HUES48 (cell line): Measurements from ENCODE around the gene MZB1.

Experiments used
- H3K27ac ChIP-seq: one replicate; pipeline ENCODE4 v1.7.0; 2013; ENCODE audit warnings: low read depth, low read length, inconsistent platforms
- H3K27me3 ChIP-seq: 2 replicates; pipeline ENCODE4 v1.6.1; 2013; ENCODE audit warnings: mild to moderate bottlenecking, low read length; ENCODE audit not compliant: control insufficient read depth, insufficient read depth
- H3K36me3 ChIP-seq: 2 replicates; pipeline ENCODE4 v1.6.1; 2013; ENCODE audit warnings: low read length; ENCODE audit not compliant: control insufficient read depth, insufficient read depth
- H3K4me1 ChIP-seq: 2 replicates; pipeline ENCODE4 v1.6.1; 2013; ENCODE audit warnings: mild to moderate bottlenecking, low read length; ENCODE audit not compliant: control insufficient read depth, insufficient read depth
- H3K4me3 ChIP-seq: 2 replicates; pipeline ENCODE4 v1.5.1; 2013; ENCODE audit warnings: mild to moderate bottlenecking, low read depth, low read length
- H3K9ac ChIP-seq: 2 replicates; pipeline ENCODE4 v1.6.1; 2013; ENCODE audit warnings: mild to moderate bottlenecking, low read depth, low read length, moderate library complexity
- H3K9me3 ChIP-seq: 2 replicates; pipeline ENCODE4 v1.6.1; 2013; ENCODE audit warnings: low read length; ENCODE audit not compliant: control insufficient read depth, insufficient read depth

Gene MZB1

DNA sequence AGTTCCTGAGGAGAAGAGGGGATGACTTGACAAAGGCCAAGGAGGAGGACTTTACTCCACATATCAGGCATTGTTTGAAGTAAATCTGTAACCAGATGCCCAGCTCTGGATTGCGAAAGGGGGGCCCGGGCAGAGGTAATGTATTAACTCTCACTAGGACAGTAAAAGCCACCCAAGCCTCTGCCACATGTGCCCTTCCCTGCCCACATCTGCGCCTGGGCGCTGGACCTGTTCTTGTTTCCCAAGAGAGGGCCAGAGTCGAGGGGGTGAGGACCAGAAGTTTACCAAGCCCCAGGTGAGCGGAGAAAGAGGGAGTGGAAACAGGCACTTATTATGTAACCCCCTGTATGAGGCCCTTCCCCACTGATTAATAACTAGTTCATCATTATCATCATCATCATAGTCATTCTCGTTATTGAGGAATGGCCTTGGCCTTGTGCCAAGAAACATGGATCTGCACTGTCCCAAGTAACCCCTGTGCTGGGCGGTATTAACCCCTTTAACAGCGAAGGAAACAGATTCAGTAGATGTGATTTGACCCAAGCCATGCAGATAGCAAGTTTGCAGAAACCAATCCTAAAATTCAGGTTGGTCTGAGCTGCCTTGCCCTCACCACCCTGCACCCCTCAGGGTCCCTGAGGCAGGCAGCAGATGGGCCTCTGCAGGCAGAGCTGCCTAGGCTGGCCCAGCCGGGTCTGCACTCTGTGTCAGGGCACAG is 6.3 kb downstream of the MZB1 start, which contains the start of gene SLC23A1:
Gene SLC23A1 (minus strand): TSS at position 23 of the 718 bp plus-strand sequence. CDS start 44 bp downstream, outside the sequence.
- Histone ChIP-seq H3K9me3 (no peaks in the 10 kb centered on the region), H3K4me3 (no peak within 1 kb of the TSS), H3K27ac (no peak within 1 kb of the TSS), H3K9ac (no peak within 1 kb of the TSS), H3K36me3 (no peaks in the 10 kb centered on the region), H3K27me3 (no peaks in the 10 kb centered on the region), H3K4me1 (peaks cover 7% of the 10 kb centered on the region; the same call in 1 of the 2 replicates)

DNA sequence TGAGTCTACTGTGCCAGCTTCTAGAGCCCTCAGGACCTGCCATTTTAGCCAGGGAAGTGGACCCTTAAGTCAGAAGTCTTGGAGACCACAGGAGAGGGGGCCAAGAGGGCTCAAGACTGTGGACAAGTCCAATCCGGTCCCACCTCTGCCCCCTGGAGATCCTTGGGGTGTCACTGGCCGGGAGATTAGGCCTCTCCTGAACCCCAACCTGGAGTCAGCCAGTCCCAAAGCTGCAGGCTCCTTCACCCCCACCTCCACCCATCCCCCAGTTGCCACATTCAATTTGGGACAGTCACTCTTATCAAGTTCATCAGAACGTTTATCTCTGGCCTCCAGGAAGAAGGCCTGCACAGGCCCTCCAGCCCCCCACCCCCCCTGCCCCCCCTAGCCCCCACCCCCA is 6.9 kb downstream of the MZB1 start:
- Histone ChIP-seq H3K4me1 (peaks cover 5% of the 10 kb centered on the region; the same call in 1 of the 2 replicates), H3K27me3 (no peaks in the 10 kb centered on the region), H3K4me3 (no peak overlapping the region), H3K36me3 (no peaks in the 10 kb centered on the region), H3K9ac (no peak overlapping the region), H3K9me3 (no peaks in the 10 kb centered on the region), H3K27ac (no peak overlapping the region)

DNA sequence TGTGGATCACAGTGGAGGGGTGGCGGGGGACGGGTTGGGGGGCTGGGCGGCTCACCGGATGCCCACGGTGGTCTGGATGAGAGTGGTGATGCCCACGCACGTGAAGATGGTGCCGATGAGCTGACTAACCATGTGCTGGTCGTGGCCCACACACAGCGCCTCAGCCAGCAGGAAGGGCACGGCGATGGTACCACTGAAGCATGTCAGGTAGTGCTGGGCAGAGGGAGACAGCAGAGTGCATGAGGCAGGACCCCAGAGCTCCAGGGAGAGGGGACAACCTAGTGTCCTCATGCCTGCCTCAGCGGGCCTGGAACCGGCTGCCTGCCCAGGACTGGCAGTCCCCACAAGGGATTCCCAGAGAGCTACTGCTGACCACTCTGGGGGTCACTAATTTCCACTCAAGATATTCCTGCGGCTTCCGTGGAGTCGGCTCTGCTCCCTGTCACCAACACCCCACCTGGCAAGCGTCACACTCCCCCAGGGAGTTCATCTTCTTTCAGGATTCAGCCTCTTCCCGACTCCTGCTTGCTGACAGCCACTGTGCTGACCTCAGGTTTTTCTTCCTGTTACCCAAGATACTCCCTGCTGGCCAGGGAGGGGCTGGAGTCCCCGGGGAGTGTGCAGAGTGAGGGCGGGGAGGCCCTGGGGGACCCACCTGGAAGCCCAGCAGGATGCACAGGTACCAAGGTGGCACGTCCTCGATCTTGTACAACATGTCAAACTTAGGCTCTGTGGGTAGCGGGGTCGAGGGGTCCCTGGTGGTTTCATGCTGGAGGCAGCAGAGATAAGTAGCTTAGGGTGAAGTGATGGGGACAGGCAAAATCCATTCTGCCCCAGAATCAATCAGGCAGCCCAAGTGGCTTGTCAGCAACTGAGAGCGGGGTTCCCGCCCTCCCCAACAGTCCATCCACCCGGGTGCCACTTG is 7.6 kb downstream of the MZB1 start:
- no peak overlapping the region for H3K4me3 ChIP-seq
- H3K4me1 ChIP-seq: peaks cover 5% of the 10 kb centered on the region; the same call in 1 of the 2 replicates
- H3K9me3 ChIP-seq: no peaks in the 10 kb centered on the region
- no peak overlapping the region for H3K27ac ChIP-seq
- no peaks in the 10 kb centered on the region for H3K27me3 ChIP-seq
- no peak overlapping the region for H3K9ac ChIP-seq
- H3K36me3 ChIP-seq: no peaks in the 10 kb centered on the region

DNA sequence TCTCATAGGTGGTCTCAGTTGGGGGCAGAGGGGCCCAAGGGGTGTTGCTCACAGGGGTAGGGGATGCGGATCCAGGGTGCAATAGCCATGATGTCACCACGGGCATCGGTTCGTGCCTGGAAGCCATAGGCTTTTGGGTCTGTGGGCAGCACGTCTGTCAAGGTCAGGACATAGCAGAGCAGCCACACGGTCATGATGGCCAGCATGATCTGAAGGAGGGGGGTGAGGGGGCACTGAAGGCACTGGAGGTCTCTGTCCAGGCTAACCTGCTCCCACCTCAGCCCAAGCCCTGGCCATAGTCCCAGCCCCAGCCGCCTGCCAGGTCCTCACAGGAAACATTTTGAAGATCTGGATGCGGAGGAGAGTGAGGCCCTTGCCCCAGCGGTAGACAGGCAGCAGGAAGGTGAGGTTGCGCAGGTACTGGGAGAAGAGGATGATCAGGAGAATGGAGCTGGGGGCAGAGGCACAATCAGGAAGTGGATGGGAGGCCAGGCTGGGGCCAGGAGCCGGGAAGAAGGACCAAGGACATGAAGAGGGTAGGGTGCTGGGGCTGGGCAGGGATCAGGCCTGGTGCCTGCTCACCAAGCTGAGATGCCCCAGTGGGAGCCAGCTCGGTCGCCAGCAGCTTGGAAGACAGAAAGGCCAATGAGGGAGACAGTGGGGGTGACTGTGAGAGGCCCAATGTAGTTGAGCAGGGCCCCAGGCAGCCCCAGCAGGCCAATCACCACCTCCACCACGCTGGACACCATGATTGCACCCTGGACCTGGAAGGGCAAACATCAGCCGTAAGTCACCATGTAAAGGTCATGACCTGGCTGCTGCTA is 9.9 kb downstream of the MZB1 start:
- Histone ChIP-seq H3K9ac (no peak overlapping the region), H3K27ac (no peak overlapping the region), H3K4me1 (peaks cover 5% of the 10 kb centered on the region; the same call in 1 of the 2 replicates), H3K27me3 (no peaks in the 10 kb centered on the region), H3K9me3 (no peaks in the 10 kb centered on the region), H3K36me3 (no peaks in the 10 kb centered on the region), H3K4me3 (no peak overlapping the region)

DNA sequence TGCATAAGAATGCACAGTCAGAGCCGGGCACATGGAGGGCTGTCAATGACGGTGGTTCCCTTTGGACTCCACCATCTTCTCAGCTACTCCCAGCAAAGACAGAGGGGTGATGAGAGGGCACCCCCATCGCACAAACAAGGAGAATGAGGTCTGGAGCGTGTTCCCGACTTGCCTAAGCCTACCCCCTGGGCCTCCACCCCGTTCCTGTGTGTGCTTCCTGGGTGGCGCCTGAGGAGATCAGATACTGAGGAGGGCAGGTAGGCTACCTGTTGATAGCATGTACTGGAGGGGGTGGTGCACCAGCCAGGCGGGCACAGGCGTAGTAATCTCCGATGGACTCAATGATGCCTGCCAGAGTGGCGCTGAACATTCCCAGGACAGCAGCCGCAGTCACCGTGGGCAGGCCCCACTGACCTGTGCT is 10.8 kb downstream of the MZB1 start:
- Histone ChIP-seq H3K9me3 (no peaks in the 10 kb centered on the region), H3K9ac (no peak overlapping the region), H3K4me3 (no peak overlapping the region), H3K27me3 (no peaks in the 10 kb centered on the region), H3K4me1 (peaks cover 5% of the 10 kb centered on the region; the same call in 1 of the 2 replicates), H3K36me3 (no peaks in the 10 kb centered on the region), H3K27ac (no peak overlapping the region)

DNA sequence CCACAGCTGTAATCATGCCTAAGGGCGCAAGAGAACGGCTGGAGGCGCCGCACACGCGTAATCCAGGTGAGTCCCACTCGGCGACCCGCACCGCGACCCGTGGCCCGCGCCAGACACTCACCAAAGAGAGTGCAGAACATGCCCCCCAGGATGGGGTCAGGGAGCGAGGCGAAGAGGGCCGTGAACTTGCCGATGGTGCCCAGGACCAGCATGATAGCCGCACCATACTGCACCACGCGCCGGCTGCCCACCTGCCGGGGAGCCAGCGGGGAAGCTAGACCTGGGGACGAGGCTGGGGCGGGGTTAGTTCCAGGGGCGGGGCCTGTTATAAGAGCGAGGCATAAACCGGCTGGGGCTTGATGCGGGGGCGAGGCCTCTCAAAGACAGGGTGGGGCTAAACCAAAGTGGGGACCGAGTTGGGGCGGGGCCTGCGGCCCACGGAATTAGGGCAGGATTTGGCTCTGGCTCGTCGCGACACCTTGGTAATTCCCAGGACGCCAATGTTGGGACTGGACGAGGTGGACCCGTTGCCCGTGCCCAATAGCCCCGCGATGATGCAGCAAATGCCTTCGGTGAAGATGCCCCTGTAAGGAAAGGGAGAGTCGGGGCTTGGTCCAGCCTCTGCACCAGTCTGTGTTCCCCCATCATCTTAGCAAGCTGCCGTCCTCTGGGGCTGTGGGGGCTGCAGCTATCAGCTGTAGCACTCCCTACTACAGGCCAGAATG is 11.4 kb downstream of the MZB1 start:
- no peak overlapping the region for H3K27ac ChIP-seq
- H3K4me3 ChIP-seq: no peak overlapping the region
- no peak overlapping the region for H3K9ac ChIP-seq
- peaks cover 5% of the 10 kb centered on the region; the same call in 1 of the 2 replicates for H3K4me1 ChIP-seq
- no peaks in the 10 kb centered on the region for H3K9me3 ChIP-seq
- no peaks in the 10 kb centered on the region for H3K36me3 ChIP-seq
- no peaks in the 10 kb centered on the region for H3K27me3 ChIP-seq

DNA sequence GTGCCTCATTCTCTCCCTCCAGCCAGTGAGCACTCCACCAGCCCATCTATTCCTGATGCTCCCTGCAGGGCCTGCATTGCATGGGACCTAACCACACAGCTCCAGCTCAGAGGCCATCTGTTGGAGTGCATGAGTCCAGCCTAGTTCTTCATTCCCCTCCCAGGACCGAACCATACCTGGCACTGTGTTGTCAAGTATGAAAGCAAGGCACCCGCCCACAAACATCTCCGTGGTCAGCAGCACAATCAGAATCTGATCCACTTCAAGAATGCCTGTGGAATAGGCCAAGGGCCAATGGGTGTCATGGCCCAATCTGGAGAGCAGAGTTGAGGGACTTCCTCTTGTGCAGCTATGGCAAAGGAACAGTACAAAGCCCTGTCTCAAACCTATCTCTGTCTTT is 12.5 kb downstream of the MZB1 start:
- no peaks in the 10 kb centered on the region for H3K27me3 ChIP-seq
- H3K9ac ChIP-seq: no peak overlapping the region
- H3K4me3 ChIP-seq: no peak overlapping the region
- H3K9me3 ChIP-seq: no peaks in the 10 kb centered on the region
- peaks cover under 1% of the 10 kb centered on the region for H3K36me3 ChIP-seq
- peaks cover 5% of the 10 kb centered on the region; the same call in 1 of the 2 replicates for H3K4me1 ChIP-seq
- no peak overlapping the region for H3K27ac ChIP-seq

DNA sequence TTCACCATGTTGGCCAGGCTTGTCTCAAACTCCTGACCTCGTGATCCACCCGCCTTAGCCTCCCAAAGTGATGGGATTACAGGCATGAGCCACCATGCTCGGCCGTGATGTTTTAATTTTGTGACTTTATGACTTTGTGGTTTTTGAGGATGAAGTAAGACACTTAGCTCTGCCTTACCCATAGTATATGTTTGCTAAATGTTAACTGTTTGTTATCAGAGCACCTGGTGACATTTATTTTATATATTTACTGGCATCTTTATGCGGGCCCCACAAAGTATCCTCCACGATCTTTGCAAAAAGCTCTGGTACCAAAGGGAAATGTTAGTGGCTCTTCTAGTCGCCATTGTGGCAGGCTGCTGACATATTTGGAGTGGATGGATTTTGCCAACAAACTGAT is 13.3 kb downstream of the MZB1 start:
- H3K9ac ChIP-seq: no peak overlapping the region
- H3K36me3 ChIP-seq: peaks cover 10% of the 10 kb centered on the region
- no peak overlapping the region for H3K27ac ChIP-seq

DNA sequence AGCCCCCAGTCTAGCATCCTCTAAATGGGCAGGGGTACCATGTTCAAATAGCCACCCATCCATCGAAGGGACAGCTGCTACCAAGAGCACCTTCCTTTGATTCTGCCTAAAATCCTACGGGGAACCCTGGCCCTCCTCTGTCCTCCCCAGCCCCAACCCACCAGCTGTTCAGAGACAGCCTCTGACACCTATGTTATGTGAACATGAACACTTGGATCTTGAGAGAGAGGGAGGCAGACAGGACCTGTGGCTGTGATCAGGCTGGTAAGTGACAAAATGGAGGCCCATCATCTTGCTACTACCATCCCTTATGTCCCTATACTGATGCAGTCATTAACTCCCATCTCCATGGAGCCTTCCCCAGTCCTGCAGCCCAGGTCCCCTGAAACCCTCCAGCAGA is 14.8 kb downstream of the MZB1 start:
- Histone ChIP-seq H3K4me1 (peaks cover 5% of the 10 kb centered on the region; the same call in 1 of the 2 replicates), H3K9me3 (no peaks in the 10 kb centered on the region), H3K4me3 (no peak overlapping the region), H3K27me3 (no peaks in the 10 kb centered on the region), H3K9ac (no peak overlapping the region), H3K27ac (no peak overlapping the region), H3K36me3 (peaks cover 15% of the 10 kb centered on the region)

More for the DNA sequence above, 13.3 kb downstream of the MZB1 start:
- H3K9me3 ChIP-seq: no peaks in the 10 kb centered on the region
- no peaks in the 10 kb centered on the region for H3K27me3 ChIP-seq
- H3K4me3 ChIP-seq: no peak overlapping the region
- peaks cover 5% of the 10 kb centered on the region; the same call in 1 of the 2 replicates for H3K4me1 ChIP-seq
